GM18505 (cell line): Measurements from ENCODE around the gene NR2F1-AS1.

Experiments used
- ATAC-seq: cut with Tn5 transposase; IDR thresholded peaks from one replicate; pipeline ENCODE4 v1.9.1; 2021; ENCODE audit not compliant: unreplicated experiment
- POLR2A ChIP-seq: IDR thresholded peaks from 4 replicates; pipeline ENCODE4 v1.6.1; 2011; ENCODE audit warnings: borderline replicate concordance; ENCODE audit not compliant: insufficient read depth, insufficient read length; ENCODE audit errors: extremely low read depth

NR2F1-AS1 gene

DNA sequence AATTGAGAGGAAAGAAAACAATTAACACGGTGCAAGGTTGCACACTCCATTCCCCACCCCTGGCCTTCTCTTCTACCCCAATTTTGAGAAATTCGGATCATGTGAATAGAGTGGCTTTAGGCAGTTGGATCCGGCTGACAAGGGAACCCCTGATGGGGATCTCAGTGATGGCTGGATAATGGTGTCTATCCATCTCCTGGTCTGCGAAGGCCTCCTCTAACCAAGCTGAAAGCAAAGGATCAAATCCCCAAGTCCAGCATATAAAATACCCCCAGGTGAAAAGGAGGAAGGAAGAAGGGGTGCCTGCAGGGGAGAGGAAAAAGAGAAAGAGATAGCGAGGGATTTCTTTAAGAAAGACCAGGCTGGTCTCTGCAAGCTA, 18.0 kb upstream of the NR2F1-AS1 start:
- no peak for TF ChIP-seq POLR2A
- ATAC-seq = no peak

DNA sequence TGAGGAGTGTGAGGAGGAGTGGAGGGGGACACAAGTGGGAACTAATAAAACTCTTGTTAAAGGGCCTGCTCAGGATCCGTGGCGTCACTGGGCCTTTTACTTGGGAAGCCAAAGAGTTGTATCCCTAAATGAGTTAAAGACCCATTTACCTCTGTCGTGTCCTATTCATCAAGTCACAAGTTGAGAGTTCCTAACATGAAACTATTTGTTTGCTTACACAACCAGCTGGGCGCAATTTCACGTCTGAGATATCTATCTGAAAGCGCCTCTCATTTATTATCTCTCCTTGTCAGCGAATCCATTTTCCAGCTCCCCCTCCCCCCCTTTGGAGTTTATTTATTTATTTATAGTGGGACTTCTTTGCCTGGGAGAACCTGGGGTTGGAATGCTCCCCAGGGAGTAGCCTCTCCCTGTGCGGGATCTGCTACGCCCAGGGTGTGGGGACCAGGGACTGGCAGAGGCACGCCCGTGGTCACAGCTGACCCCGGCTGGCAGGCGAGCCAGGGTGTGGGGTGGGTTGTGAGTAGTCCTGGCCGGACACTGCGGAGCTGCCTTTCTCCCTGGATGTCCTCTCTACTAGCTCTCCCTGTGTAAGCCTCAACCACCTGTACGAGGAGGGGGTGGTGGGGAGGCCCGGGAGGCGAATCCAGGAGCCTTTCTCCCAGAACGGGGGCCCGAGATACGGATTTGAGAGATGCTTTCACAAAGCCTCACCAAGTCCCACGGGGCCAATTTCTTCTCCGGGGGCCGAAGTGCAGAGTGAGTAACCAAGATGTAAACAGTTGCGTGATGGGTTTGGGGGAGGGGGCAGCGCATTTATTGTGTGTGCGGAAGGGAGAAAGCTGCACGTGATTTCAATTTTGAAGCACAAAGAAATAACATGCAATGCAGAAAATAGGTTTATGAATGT, 17.3 kb upstream of the NR2F1-AS1 start:
- no peak for TF ChIP-seq POLR2A
- ATAC-seq = no peak

DNA sequence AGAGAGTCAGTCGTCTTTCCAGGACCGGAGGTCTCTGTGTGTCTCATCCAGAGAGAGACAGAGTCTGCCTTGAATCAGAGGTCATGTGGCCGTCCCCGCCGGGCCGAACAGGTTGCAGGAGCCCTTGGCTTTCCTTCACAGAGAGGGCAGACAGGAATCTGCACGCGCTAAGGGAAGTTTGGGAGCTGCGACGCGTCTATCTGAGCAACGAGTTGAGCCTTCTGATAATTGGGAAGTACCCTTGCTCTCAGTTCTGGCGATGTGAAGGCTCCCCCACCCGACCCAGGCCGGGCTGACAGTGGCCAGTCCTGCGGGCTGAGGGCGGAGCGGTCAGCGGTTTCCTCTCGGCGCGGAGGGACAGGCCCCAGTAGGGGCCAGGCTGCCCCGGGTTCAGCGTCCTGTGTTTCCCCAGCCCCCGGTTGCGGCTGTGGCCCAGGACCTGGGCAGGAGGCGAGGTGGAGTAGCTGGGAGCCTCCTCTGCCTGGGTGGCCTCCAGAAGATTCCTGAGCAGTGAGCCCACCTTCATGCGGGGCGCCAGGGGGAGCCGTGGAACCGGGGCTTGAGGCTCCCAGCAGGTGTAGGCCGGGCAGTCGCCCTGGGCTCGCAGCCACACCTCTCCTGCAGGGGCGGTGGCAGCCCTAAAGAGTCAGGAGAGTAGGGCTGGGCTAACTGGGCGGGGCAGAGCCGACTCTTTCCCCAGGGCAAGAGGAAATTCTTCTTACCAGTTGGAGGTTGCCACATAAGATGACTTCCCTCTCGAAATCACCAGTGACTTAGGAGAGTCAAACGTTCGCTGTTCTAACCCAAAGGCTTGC, 15.9 kb upstream of the NR2F1-AS1 start:
- TF ChIP-seq POLR2A = no peak
- no peak for ATAC-seq

DNA sequence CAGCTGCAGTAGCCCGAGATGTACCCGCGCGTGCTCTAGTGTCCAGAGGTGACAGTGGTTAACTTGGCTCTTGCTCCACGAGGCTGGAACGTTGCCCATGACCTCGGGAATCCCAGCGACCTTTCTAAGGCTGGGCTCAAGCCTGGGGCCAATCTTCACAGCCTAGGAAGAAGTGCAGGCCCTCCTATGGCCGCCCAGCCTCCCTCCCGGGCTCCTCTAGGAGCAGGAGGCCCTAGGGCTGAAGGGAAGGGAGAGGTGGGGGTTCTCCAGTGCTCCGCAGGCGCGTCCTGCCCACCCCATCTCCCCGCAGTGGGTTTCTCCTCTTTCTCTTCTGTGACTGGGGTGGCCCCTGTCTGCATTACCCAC, 15.3 kb upstream of the NR2F1-AS1 start:
- ATAC-seq = no peak
- no peak for TF ChIP-seq POLR2A

- no peak for ATAC-seq
- no peak for TF ChIP-seq POLR2A
Observed at GRCh38 chr5:93595420-93596147, 14.6 kb upstream of the NR2F1-AS1 start.

DNA sequence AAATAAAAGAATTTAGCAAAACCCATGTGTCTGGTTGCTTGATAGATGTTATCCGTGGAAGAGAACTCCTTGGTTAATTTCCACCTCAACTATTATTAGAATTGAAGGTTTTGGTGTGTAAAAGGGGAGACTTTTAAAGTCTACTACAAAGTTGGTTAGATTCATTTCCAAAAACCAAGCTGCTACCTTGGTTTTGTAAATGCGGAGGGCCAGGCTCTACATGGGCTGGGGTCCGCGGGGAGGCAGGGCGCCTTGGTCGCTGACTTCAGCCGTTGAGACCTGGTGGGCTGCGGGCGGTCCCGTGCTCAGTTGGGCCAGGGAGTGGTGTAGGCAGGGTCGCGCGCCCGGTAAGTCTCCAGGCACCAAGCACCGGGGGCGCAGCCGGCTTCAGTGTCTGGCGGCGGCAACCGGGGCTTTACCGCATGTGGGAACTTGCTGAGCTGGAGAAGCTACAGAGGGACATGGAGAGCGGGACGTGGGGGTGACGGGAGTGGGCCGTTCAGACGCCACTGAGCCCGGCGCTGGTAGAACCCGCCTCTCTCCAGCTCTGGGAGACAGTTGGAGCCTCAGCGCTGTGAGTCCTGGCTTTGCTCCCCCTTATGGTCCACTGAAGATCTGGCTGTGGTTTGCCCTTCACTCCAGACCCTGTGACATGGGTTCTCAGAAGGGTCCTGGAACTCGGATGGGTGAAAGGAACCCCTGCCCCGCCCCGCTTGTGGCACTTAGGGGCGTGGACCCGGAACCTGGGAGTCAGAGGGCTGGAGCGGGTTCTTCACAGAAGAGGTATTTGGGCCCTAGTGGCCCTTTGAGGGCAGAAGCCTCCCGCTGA, 13.8 kb upstream of the NR2F1-AS1 start:
- no peak for ATAC-seq
- no peak for TF ChIP-seq POLR2A

DNA sequence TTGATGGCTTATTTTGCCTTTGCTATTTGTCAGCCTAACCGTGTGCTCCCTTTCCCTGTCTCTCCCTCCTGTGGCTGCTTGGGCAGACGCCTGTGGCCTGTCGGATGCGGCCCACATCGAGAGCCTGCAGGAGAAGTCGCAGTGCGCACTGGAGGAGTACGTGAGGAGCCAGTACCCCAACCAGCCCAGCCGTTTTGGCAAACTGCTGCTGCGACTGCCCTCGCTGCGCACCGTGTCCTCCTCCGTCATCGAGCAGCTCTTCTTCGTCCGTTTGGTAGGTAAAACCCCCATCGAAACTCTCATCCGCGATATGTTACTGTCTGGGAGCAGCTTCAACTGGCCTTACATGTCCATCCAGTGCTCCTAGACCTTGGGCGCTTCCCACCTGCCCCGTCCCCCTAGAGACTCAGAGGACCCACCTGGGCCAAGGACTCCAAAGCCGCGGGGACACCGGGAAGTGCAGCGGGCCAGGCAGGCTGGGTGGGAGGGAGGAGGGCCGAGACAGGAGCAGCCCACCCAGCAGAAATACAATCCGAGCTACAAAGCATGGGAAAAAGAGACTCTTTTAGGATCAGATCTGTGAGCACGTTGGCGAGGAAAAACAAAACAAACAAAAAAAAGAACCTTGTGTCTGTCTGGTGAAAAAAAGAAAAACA, 12.6 kb upstream of the NR2F1-AS1 start:
- no peak for ATAC-seq
- TF ChIP-seq POLR2A = no peak

DNA sequence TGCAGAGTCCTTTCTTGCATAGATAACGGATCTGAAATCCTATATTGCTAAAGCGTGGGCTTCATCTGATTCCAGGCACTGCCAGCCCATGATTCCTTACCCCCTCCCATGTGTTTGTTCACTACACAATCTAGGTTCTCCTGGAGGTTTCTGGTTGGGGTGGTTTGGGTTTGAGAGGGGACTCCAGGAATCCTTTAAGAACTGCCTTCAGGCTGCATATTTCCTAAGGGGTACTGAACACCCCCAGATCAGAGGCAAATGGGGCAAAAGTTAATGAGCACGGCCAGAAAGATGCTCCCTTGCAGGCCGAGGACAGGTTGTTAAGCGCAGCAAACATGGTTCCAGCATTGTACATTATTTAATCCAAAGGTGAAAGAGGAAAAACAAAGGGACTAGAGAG, 11.9 kb upstream of the NR2F1-AS1 start:
- TF ChIP-seq POLR2A = no peak
- no peak for ATAC-seq

DNA sequence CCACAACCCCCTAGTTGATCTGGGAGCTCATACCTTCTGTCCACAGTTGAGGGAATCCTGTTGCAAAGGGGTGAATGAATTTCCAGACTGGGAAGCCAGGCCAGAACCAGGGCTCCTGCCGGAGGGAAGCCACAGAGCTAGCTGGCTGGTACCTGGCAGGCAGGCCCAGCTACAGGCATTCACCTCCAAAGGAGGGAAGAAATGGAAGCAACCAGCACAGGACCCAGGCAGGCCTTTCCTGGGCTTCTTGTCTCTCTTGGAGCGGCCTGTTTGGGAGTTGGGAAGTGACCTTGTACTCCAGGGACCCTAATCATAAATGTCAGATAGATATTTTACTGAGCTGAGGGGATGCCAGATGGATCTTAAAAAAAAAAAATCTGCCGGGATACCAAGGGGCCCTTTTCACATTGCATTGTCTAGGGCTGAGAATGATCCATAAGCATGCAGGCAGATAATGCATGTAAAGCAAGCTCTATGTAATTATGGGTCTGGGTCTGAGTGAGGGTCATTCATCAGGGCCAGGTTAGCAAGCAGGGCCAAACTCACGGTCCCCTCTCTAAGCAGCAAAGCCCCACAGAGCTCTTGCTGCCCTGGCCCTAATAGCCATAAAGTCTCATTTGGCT, 10.4 kb upstream of the NR2F1-AS1 start:
- TF ChIP-seq POLR2A = no peak
- ATAC-seq = no peak

GRCh38 chr5:93590493-93590892, 9.5 kb upstream of the NR2F1-AS1 start:
- no peak for TF ChIP-seq POLR2A
- no peak for ATAC-seq

DNA sequence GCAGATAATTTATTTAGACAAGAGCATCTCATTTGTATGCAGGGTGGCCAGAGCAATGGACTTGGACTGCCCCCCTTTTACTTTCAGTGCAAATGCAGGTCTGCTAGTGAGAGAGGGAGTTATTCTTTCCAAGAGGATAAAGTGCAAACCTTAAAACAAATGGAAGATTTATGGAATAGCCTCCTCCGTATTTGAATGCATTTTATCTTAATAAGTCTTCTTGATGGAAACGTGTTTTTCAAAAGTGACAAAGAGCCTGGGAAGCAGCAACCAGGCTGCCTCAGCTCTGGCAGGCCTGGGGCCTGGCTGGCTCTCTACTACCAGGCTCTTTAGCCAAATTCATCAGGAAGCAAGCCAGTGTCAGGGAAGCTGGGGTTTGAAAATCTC, 8.8 kb upstream of the NR2F1-AS1 start:
- ATAC-seq = no peak
- no peak for TF ChIP-seq POLR2A

GRCh38 chr5:93589152-93589828, 8.3 kb upstream of the NR2F1-AS1 start:
- ATAC-seq = no peak
- TF ChIP-seq POLR2A = no peak
